Mesenchymal stem cell (in vitro differentiated cells and primary cell): ENCODE measurements around the gene NCF2.

Experiments used
- DNase-seq: peaks from one replicate; pipeline ENCODE4 v3.0.0-alpha.2; 2013
- H2AFZ ChIP-seq: one replicate; pipeline ENCODE4 v1.6.1; 2013; ENCODE audit warnings: low read depth, mild to moderate bottlenecking, control low read depth, inconsistent platforms, low read length, moderate library complexity
- H2AK5ac ChIP-seq: 2 replicates; pipeline ENCODE4 v1.6.1; 2013; ENCODE audit warnings: low read length, moderate library complexity, mild to moderate bottlenecking, inconsistent platforms; ENCODE audit not compliant: severe bottlenecking
- H2BK120ac ChIP-seq: one replicate; pipeline ENCODE4 v1.6.1; 2013; ENCODE audit warnings: low read depth, mild to moderate bottlenecking, inconsistent platforms, low read length, moderate library complexity
- H2BK12ac ChIP-seq, 2 experiments: one replicate each; pipeline ENCODE4 v1.6.1; 2013; ENCODE audit warnings: inconsistent platforms in 2 of 2, low read length in 2 of 2, mild to moderate bottlenecking in 2 of 2, moderate library complexity in 2 of 2, control low read depth in 1 of 2
- H2BK15ac ChIP-seq: one replicate; pipeline ENCODE4 v1.6.1; 2013; ENCODE audit warnings: mild to moderate bottlenecking, low read depth, inconsistent platforms; ENCODE audit not compliant: poor library complexity, severe bottlenecking
- H2BK5ac ChIP-seq: 2 replicates; pipeline ENCODE4 v1.6.1; 2013; ENCODE audit warnings: low read depth, mild to moderate bottlenecking, low read length, control low read depth, inconsistent platforms; ENCODE audit not compliant: poor library complexity, severe bottlenecking
- H3K14ac ChIP-seq, 2 experiments: one replicate each; pipeline ENCODE4 v1.6.1; 2013; ENCODE audit warnings: inconsistent platforms in 2 of 2, low read length in 2 of 2, control low read depth in 1 of 2, mild to moderate bottlenecking in 1 of 2, moderate library complexity in 1 of 2
- H3K18ac ChIP-seq, 2 experiments: one replicate each; pipeline ENCODE4 v1.6.1; 2013; ENCODE audit warnings: inconsistent platforms in 2 of 2, low read length in 2 of 2, control low read depth in 1 of 2, low read depth in 1 of 2, mild to moderate bottlenecking in 1 of 2
- H3K23ac ChIP-seq, 2 experiments: one replicate each; pipeline ENCODE4 v1.6.1; 2013; ENCODE audit warnings: inconsistent platforms in 2 of 2, low read length in 2 of 2, mild to moderate bottlenecking in 2 of 2, moderate library complexity in 2 of 2, control low read depth in 1 of 2
- H3K27ac ChIP-seq: 2 replicates; pipeline ENCODE4 v1.5.1; 2013; ENCODE audit warnings: mild to moderate bottlenecking, moderate library complexity, low read length, control low read depth, inconsistent platforms; ENCODE audit not compliant: poor library complexity, severe bottlenecking
- H3K27me3 ChIP-seq, 2 experiments: 2 replicates each; pipeline versions ENCODE4 v1.6.1 to v1.7.0; 2013; ENCODE audit warnings: low read length in 2 of 2, mild to moderate bottlenecking in 2 of 2, moderate library complexity in 2 of 2, control low read depth in 1 of 2, inconsistent platforms in 1 of 2; ENCODE audit not compliant: control insufficient read depth in 1 of 2, insufficient read depth in 1 of 2
- H3K36me3 ChIP-seq, 2 experiments: 2 replicates each; pipeline versions ENCODE4 v1.6.1 to v1.7.0; 2013; ENCODE audit warnings: low read length in 2 of 2, control low read depth in 1 of 2, inconsistent platforms in 1 of 2, low read depth in 1 of 2, mild to moderate bottlenecking in 1 of 2; ENCODE audit not compliant: insufficient read depth in 2 of 2, control insufficient read depth in 1 of 2
- H3K4ac ChIP-seq, 2 experiments: one replicate each; pipeline ENCODE4 v1.6.1; 2013; ENCODE audit warnings: inconsistent platforms in 2 of 2, low read length in 2 of 2, mild to moderate bottlenecking in 2 of 2, moderate library complexity in 2 of 2, control low read depth in 1 of 2, low read depth in 1 of 2
- H3K4me1 ChIP-seq: 2 replicates; pipeline ENCODE4 v1.6.1; 2013; ENCODE audit warnings: low read depth, low read length, control low read depth; ENCODE audit not compliant: control insufficient read depth, insufficient read depth
- H3K4me2 ChIP-seq: 2 replicates; pipeline ENCODE4 v1.6.1; 2013; ENCODE audit warnings: low read length, mild to moderate bottlenecking, inconsistent platforms; ENCODE audit not compliant: poor library complexity, severe bottlenecking
- H3K4me3 ChIP-seq, 2 experiments: 2 replicates each; pipeline versions ENCODE4 v1.5.1 to v1.7.0; 2013; ENCODE audit warnings: low read length in 2 of 2, mild to moderate bottlenecking in 2 of 2, control low read depth in 1 of 2, low read depth in 1 of 2; ENCODE audit not compliant: insufficient read depth in 1 of 2
- H3K79me1 ChIP-seq: replicated peaks from 2 replicates; pipeline ENCODE4 v1.6.1; 2013; ENCODE audit warnings: mild to moderate bottlenecking, control low read depth, low read length, inconsistent platforms; ENCODE audit not compliant: poor library complexity, severe bottlenecking
- H3K9ac ChIP-seq: 2 replicates; pipeline ENCODE4 v1.7.0; 2013; ENCODE audit warnings: mild to moderate bottlenecking, low read length, moderate library complexity
- H3K9me3 ChIP-seq: 2 replicates; pipeline ENCODE4 v1.7.0; 2013; ENCODE audit warnings: mild to moderate bottlenecking, low read length; ENCODE audit not compliant: control insufficient read depth
- H4K8ac ChIP-seq: one replicate; pipeline ENCODE4 v1.6.1; 2013; ENCODE audit warnings: inconsistent platforms, mild to moderate bottlenecking, low read length, moderate library complexity
- H4K91ac ChIP-seq: one replicate; pipeline ENCODE4 v1.6.1; 2013; ENCODE audit warnings: mild to moderate bottlenecking, low read length, inconsistent platforms
- WGBS: methylation state at CpG from one replicate; pipeline ENCODE4 v1.1.7; 2013; ENCODE audit warnings: mixed read lengths; 5-methylcytosine and 5-hydroxymethylcytosine counted together

The NCF2 gene

GRCh38 chr1:183586926-183587325 lies 3.3 kb downstream of the NCF2 start:
- H4K91ac ChIP-seq = no peak overlapping the region
- H3K9me3 ChIP-seq = no peaks in the 10 kb centered on the region
- no peak overlapping the region for H2BK5ac ChIP-seq
- H3K18ac ChIP-seq = no peak overlapping the region
- no peaks in the 10 kb centered on the region for H3K79me1 ChIP-seq
- H2AFZ ChIP-seq = no peak overlapping the region
- no peak overlapping the region for H3K23ac ChIP-seq
- H3K4me2 ChIP-seq = no peak overlapping the region
- no peak overlapping the region for H4K8ac ChIP-seq
- H3K4me3 ChIP-seq = no peak overlapping the region
- H3K9ac ChIP-seq = no peak overlapping the region
- H3K36me3 ChIP-seq = no peaks in the 10 kb centered on the region
- DNase-seq = no peak
- H2AK5ac ChIP-seq = no peak overlapping the region
- H3K27ac ChIP-seq = no peak overlapping the region
- no peak overlapping the region for H2BK15ac ChIP-seq
- no peak overlapping the region for H3K14ac ChIP-seq
- H2BK120ac ChIP-seq = no peak overlapping the region
- no peak overlapping the region for H3K4ac ChIP-seq
- H2BK12ac ChIP-seq = no peak overlapping the region
- no peaks in the 10 kb centered on the region for H3K27me3 ChIP-seq
- 90% methylated on average over 8 of the region's 8 CpGs for WGBS
- no peaks in the 10 kb centered on the region for H3K4me1 ChIP-seq

DNA sequence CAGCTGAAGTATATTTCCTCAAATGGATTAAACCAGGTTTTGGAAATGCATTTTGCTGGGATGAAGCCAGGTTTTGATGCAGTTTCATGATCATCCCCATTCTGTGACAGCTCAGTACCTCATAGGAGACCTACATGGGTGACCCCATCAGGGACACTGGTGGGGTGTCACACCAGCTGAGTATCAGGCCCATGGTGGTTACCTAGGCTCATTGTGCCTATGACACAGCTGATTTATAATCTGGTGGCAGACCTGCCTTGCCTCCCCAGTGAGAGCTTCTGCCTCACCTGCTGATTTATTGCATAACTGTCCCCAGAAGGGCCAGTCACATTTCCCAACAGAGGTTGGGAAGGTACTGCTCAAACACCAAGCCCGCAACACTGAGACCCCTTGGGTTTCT lies 3.8 kb downstream of the NCF2 start:
- Histone ChIP-seq H3K4me1 (no peaks in the 10 kb centered on the region), H2BK120ac (no peak overlapping the region), H3K79me1 (no peaks in the 10 kb centered on the region), H2AFZ (no peak overlapping the region), H3K18ac (no peak overlapping the region), H2BK12ac (no peak overlapping the region), H3K4me3 (no peak overlapping the region), H3K9me3 (no peaks in the 10 kb centered on the region), H3K23ac (no peak overlapping the region), H3K14ac (no peak overlapping the region), H3K4ac (no peak overlapping the region), H2BK15ac (peak overlapping the region; percentile 12), H3K9ac (no peak overlapping the region), H2BK5ac (no peak overlapping the region), H4K8ac (no peak overlapping the region), H3K27me3 (no peaks in the 10 kb centered on the region), H4K91ac (no peak overlapping the region), H3K4me2 (no peak overlapping the region), H3K27ac (no peak overlapping the region), H3K36me3 (no peaks in the 10 kb centered on the region), H2AK5ac (no peak overlapping the region)
- 100% methylated on average over 1 of the region's 1 CpG for WGBS
- no peak for DNase-seq

- H3K23ac ChIP-seq = no peak overlapping the region
- no peaks in the 10 kb centered on the region for H3K4me1 ChIP-seq
- 82% methylated on average over 6 of the region's 6 CpGs for WGBS
- no peaks in the 10 kb centered on the region for H3K36me3 ChIP-seq
- no peak overlapping the region for H4K91ac ChIP-seq
- no peak overlapping the region for H2BK5ac ChIP-seq
- no peak overlapping the region for H3K18ac ChIP-seq
- H4K8ac ChIP-seq = no peak overlapping the region
- H3K4ac ChIP-seq = no peak overlapping the region
- H2BK15ac ChIP-seq = no peak overlapping the region
- no peaks in the 10 kb centered on the region for H3K79me1 ChIP-seq
- H2AFZ ChIP-seq = no peak overlapping the region
- no peak overlapping the region for H3K4me2 ChIP-seq
- H2BK12ac ChIP-seq = no peak overlapping the region
- no peak overlapping the region for H2AK5ac ChIP-seq
- no peak overlapping the region for H3K14ac ChIP-seq
- H3K9ac ChIP-seq = no peak overlapping the region
- no peak overlapping the region for H2BK120ac ChIP-seq
- DNase-seq = no peak
- no peaks in the 10 kb centered on the region for H3K9me3 ChIP-seq
- no peaks in the 10 kb centered on the region for H3K27me3 ChIP-seq
- H3K4me3 ChIP-seq = no peak overlapping the region
- no peak overlapping the region for H3K27ac ChIP-seq
Observed at GRCh38 chr1:183585038-183585437, 5.2 kb downstream of the NCF2 start.

GRCh38 chr1:183584147-183584546 lies 6.1 kb downstream of the NCF2 start:
- Histone ChIP-seq H3K4me2 (no peak overlapping the region), H2AFZ (no peak overlapping the region), H3K9me3 (no peaks in the 10 kb centered on the region), H3K14ac (no peak overlapping the region), H2BK5ac (no peak overlapping the region), H4K8ac (no peak overlapping the region), H3K79me1 (no peaks in the 10 kb centered on the region), H3K9ac (no peak overlapping the region), H3K27me3 (no peaks in the 10 kb centered on the region), H3K27ac (no peak overlapping the region), H3K4me3 (no peak overlapping the region), H4K91ac (no peak overlapping the region), H2BK12ac (no peak overlapping the region), H2BK120ac (no peak overlapping the region), H2AK5ac (no peak overlapping the region), H3K36me3 (no peaks in the 10 kb centered on the region), H3K23ac (no peak overlapping the region), H2BK15ac (no peak overlapping the region), H3K4ac (no peak overlapping the region), H3K4me1 (no peaks in the 10 kb centered on the region), H3K18ac (no peak overlapping the region)
- no peak for DNase-seq
- 96% methylated on average over 2 of the region's 5 CpGs for WGBS
